Measurements from ENCODE around the gene ITLN2. TPM values are rescaled to one million over a fixed set of nuclear protein-coding genes. Genes with fewer than 3 reads are reported as not detected.

Gene ITLN2
- polyA plus RNA-seq, 1 of the 3 experiments (the other 2 are of a cell fraction), result not detected

DNA sequence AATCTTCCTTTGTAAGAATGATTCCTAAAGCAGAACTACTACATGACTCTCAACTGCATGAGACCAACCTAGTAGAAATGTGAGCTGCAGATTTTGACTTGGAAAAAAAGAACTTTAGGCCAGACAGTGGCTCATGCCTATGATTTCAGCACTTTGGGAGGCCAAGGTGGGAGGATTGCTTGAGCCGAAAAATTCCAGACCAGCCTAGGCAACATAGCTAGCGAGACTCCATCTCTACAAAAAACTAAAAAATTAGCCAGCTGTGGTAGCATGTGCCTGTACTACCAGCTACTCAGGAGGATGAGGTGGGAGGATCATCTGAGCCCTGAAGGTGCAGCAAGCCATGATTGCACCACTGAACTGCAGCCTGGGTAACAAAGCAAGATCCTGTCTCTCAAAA lies 24.7 kb upstream of the ITLN2 start:
- 30% methylated on average over 1 of the region's 2 CpGs for WGBS (ENCODE audit: low lambda C conversion rate)
- CTCF ChIA-PET, result interaction anchor here (1.0 to 1.2 kb wide), 3 partner anchors 10 to 118 kb away, joined by 3 to 6 read pairs (median 4); no protein-coding TSS in a partner anchor

DNA sequence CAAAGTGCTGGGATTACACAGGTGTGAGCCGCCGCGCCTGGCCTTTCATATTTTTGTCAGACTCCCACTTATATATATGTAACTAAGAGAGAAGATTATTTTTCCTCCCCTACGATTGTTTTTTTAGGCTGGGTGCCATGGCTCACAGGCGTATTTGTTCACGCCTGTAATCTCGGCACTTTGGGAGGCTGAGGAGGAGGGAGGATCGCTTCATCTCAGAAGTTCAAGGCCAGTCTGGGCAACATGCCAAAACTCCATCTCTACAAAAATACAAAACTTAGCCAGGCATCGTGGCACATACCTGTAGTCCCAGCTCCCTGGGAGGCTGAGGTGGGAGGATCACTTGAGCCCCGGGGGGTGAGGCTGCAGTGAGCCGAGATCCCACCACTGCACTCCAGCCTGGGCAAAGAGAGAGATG lies 23.9 kb upstream of the ITLN2 start:
- Histone ChIP-seq H4K20me1 (ENCODE audit: insufficient read depth) (no peaks in the 10 kb centered on the region), H3K9ac (no peak overlapping the region), H3K27ac (ENCODE audit: low read depth in 2 of 2, low read length in 1 of 2) (no peak overlapping the region), H3K9me3 (no peaks in the 10 kb centered on the region), H3K9me2 (no peaks in the 10 kb centered on the region), H2AFZ (ENCODE audit: low read depth) (no peak overlapping the region), H3K79me2 (ENCODE audit: insufficient read depth) (no peaks in the 10 kb centered on the region), H3K27me3 (ENCODE audit: insufficient read depth) (peaks cover 60% of the 10 kb centered on the region), H3K36me3 (replicated peaks in 1 of 2; ENCODE audit: control insufficient read depth in 1 of 2, insufficient read depth in 2 of 2, low read length in 1 of 2) (no peaks in the 10 kb centered on the region), H3K4me2 (no peak overlapping the region), H3K4me1 (ENCODE audit: control insufficient read depth in 1 of 2, insufficient read depth in 2 of 2, low read depth in 1 of 2, low read length in 1 of 2) (no peaks in the 10 kb centered on the region), H3F3A (replicated peaks; ENCODE audit: insufficient read depth) (peaks cover 4% of the 10 kb centered on the region), H3K4me3 (ENCODE audit: low read depth in 2 of 2, low read length in 1 of 2) (no peak overlapping the region)
- ChIA-PET POLR2A (no interaction called here), CTCF (interaction anchor here (1.0 to 1.2 kb wide), 3 partner anchors 11 to 119 kb away, joined by 3 to 6 read pairs (median 4); no protein-coding TSS in a partner anchor)
- no peak for DNase-seq
- no peak for TF ChIP-seq FOXJ3 (CRISPR knock-in tag; IDR thresholded peaks at IDR 0.05)
- no peak for TF ChIP-seq FOXM1 (IDR thresholded peaks at IDR 0.05; ENCODE audit: low read depth)
- TF ChIP-seq, protein P1, sequence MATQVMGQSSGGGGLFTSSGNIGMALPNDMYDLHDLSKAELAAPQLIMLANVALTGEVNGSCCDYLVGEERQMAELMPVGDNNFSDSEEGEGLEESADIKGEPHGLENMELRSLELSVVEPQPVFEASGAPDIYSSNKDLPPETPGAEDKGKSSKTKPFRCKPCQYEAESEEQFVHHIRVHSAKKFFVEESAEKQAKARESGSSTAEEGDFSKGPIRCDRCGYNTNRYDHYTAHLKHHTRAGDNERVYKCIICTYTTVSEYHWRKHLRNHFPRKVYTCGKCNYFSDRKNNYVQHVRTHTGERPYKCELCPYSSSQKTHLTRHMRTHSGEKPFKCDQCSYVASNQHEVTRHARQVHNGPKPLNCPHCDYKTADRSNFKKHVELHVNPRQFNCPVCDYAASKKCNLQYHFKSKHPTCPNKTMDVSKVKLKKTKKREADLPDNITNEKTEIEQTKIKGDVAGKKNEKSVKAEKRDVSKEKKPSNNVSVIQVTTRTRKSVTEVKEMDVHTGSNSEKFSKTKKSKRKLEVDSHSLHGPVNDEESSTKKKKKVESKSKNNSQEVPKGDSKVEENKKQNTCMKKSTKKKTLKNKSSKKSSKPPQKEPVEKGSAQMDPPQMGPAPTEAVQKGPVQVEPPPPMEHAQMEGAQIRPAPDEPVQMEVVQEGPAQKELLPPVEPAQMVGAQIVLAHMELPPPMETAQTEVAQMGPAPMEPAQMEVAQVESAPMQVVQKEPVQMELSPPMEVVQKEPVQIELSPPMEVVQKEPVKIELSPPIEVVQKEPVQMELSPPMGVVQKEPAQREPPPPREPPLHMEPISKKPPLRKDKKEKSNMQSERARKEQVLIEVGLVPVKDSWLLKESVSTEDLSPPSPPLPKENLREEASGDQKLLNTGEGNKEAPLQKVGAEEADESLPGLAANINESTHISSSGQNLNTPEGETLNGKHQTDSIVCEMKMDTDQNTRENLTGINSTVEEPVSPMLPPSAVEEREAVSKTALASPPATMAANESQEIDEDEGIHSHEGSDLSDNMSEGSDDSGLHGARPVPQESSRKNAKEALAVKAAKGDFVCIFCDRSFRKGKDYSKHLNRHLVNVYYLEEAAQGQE (IDR thresholded peaks at IDR 0.05; ENCODE audit: low read depth, low read length), result no peak
- TF ChIP-seq, protein P2, sequence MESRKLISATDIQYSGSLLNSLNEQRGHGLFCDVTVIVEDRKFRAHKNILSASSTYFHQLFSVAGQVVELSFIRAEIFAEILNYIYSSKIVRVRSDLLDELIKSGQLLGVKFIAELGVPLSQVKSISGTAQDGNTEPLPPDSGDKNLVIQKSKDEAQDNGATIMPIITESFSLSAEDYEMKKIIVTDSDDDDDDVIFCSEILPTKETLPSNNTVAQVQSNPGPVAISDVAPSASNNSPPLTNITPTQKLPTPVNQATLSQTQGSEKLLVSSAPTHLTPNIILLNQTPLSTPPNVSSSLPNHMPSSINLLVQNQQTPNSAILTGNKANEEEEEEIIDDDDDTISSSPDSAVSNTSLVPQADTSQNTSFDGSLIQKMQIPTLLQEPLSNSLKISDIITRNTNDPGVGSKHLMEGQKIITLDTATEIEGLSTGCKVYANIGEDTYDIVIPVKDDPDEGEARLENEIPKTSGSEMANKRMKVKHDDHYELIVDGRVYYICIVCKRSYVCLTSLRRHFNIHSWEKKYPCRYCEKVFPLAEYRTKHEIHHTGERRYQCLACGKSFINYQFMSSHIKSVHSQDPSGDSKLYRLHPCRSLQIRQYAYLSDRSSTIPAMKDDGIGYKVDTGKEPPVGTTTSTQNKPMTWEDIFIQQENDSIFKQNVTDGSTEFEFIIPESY (IDR thresholded peaks at IDR 0.05; ENCODE audit: borderline replicate concordance, low read depth), result no peak
- no peak for TF ChIP-seq IRF3 (IDR thresholded peaks at IDR 0.05; ENCODE audit: low read depth, low read length)
- no peak for TF ChIP-seq NFIC (IDR thresholded peaks at IDR 0.05; ENCODE audit: borderline replicate concordance)
- TF ChIP-seq, protein P3, sequence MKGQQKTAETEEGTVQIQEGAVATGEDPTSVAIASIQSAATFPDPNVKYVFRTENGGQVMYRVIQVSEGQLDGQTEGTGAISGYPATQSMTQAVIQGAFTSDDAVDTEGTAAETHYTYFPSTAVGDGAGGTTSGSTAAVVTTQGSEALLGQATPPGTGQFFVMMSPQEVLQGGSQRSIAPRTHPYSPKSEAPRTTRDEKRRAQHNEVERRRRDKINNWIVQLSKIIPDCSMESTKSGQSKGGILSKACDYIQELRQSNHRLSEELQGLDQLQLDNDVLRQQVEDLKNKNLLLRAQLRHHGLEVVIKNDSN (IDR thresholded peaks at IDR 0.05; ENCODE audit: borderline replicate concordance, low read depth), result no peak
- WGBS (ENCODE audit: low lambda C conversion rate), result 18% methylated on average over 11 of the region's 11 CpGs

More for the DNA sequence above, 24.7 kb upstream of the ITLN2 start:
- H3K36me3 ChIP-seq (replicated peaks in 1 of 2; ENCODE audit: control insufficient read depth in 1 of 2, insufficient read depth in 2 of 2, low read length in 1 of 2), result no peaks in the 10 kb centered on the region
- DNase-seq, result no peak
- no peak overlapping the region for H2AFZ ChIP-seq (ENCODE audit: low read depth)
- H4K20me1 ChIP-seq (ENCODE audit: insufficient read depth), result no peaks in the 10 kb centered on the region
- H3K27me3 ChIP-seq (ENCODE audit: insufficient read depth), result peaks cover 53% of the 10 kb centered on the region
- POLR2A ChIA-PET, result no interaction called here
- H3K4me3 ChIP-seq (ENCODE audit: low read depth in 2 of 2, low read length in 1 of 2), result no peak overlapping the region
- no peaks in the 10 kb centered on the region for H3K9me2 ChIP-seq
- no peaks in the 10 kb centered on the region for H3K79me2 ChIP-seq (ENCODE audit: insufficient read depth)
- H3F3A ChIP-seq (replicated peaks; ENCODE audit: insufficient read depth), result peaks cover 4% of the 10 kb centered on the region
- no peak overlapping the region for H3K27ac ChIP-seq (ENCODE audit: low read depth in 2 of 2, low read length in 1 of 2)
- H3K4me1 ChIP-seq (ENCODE audit: control insufficient read depth in 1 of 2, insufficient read depth in 2 of 2, low read depth in 1 of 2, low read length in 1 of 2), result no peaks in the 10 kb centered on the region
- H3K4me2 ChIP-seq, result no peak overlapping the region
- no peak overlapping the region for H3K9ac ChIP-seq
- TF ChIP-seq, protein P2 (IDR thresholded peaks at IDR 0.05; ENCODE audit: borderline replicate concordance, low read depth), result no peak
- TF ChIP-seq FOSL2 (IDR thresholded peaks at IDR 0.05; ENCODE audit: borderline replicate concordance, low read depth), result no peak
- H3K9me3 ChIP-seq, result no peaks in the 10 kb centered on the region
